ENCODE measurements around the gene ELAPOR1. TPM values are rescaled to one million over a fixed set of nuclear protein-coding genes. Genes with fewer than 3 reads are reported as not detected.

ELAPOR1 gene
- total and polyA plus RNA-seq, 9 of the 15 experiments (the other 6 are each of a cell fraction or from before 2014, with no cell fraction given), result 0.07 to 1.2 (median 0.18) TPM

DNA sequence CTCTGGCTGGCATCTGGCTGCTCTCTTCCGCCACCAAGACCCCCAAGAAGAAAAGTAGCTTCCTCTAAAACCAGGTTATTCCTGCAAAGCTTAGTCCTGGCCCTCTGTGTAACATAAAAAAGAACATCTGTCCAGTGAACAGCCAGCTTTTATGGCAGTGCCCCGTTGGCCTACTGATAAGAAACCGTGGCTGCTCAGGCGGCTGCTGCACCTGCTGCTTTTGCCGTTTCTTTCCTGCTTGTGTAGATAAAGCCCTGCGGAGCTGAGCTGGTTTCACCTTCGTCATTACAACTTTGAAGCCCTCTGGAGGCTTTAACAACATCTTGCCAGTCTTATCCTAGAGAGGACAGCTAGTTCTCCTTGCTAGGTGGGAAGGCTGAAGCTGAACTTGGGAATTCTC lies 20.5 kb downstream of the ELAPOR1 start (continued):
- TF ChIP-seq BRD9 (IDR thresholded peaks at IDR 0.05; ENCODE audit: low read depth, partially characterized antibody), result no peak
- TF ChIP-seq CSDE1 (IDR thresholded peaks at IDR 0.05), result no peak
- no peak for TF ChIP-seq SLC30A9 (CRISPR knock-in tag; IDR thresholded peaks at IDR 0.05)
- TF ChIP-seq GTF2F1 (IDR thresholded peaks at IDR 0.05; ENCODE audit: low read depth, low read length), result no peak
- TF ChIP-seq MAFK (IDR thresholded peaks at IDR 0.05; ENCODE audit: low read length), result no peak
- peak; percentile 57; the same call in 1 of the 2 replicates for TF ChIP-seq GATAD2B (IDR thresholded peaks at IDR 0.05; ENCODE audit: borderline replicate concordance)
- TF ChIP-seq KDM1A (IDR thresholded peaks at IDR 0.05), result peak; percentile 75 to 84
- TF ChIP-seq ETV5 (CRISPR knock-in tag; IDR thresholded peaks at IDR 0.05; ENCODE audit: low read depth), result no peak; the same call in 1 of the 2 replicates
- no peak for TF ChIP-seq SIN3A (IDR thresholded peaks at IDR 0.05; ENCODE audit: borderline replicate concordance in 2 of 2, control insufficient read depth in 1 of 2, low read depth in 2 of 2, low read length in 2 of 2)
- no peak for TF ChIP-seq HDAC6 (IDR thresholded peaks at IDR 0.05; ENCODE audit: low read depth, low read length)
- no peak for TF ChIP-seq NUFIP1 (IDR thresholded peaks at IDR 0.05; ENCODE audit: partially characterized antibody)
- no peak for TF ChIP-seq CBX8 (IDR thresholded peaks at IDR 0.05; ENCODE audit: borderline replicate concordance, extremely low read depth, low read depth, low read length, poor library complexity, severe bottlenecking)
- no peak for TF ChIP-seq PURB (CRISPR knock-in tag; IDR thresholded peaks at IDR 0.05; ENCODE audit: low read depth)
- no peak for TF ChIP-seq ZNF263 (CRISPR knock-in tag; IDR thresholded peaks at IDR 0.05; ENCODE audit: borderline replicate concordance)
- no peak for TF ChIP-seq ZNF507 (tag; conservative IDR thresholded peaks at IDR 0.05)
- peak; percentile 98 for TF ChIP-seq POLR2AphosphoS5 (IDR thresholded peaks at IDR 0.05; ENCODE audit: control insufficient read depth, insufficient read depth, low read depth, low read length)
- TF ChIP-seq ZNF12 (CRISPR knock-in tag; IDR thresholded peaks at IDR 0.05), result no peak
- no peak for TF ChIP-seq BRD4 (IDR thresholded peaks at IDR 0.05)
- TF ChIP-seq, protein P1, sequence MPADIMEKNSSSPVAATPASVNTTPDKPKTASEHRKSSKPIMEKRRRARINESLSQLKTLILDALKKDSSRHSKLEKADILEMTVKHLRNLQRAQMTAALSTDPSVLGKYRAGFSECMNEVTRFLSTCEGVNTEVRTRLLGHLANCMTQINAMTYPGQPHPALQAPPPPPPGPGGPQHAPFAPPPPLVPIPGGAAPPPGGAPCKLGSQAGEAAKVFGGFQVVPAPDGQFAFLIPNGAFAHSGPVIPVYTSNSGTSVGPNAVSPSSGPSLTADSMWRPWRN (IDR thresholded peaks at IDR 0.05; ENCODE audit: low read depth), result 0 out of 2 replicates have a peak, but pooled peaks have one; percentile 33
- no peak for TF ChIP-seq ELF1 (tag; IDR thresholded peaks at IDR 0.05)
- TF ChIP-seq MTA3 (IDR thresholded peaks at IDR 0.05; ENCODE audit: borderline replicate concordance), result peak; percentile 79; the same call in 1 of the 2 replicates
- TF ChIP-seq, protein P2, sequence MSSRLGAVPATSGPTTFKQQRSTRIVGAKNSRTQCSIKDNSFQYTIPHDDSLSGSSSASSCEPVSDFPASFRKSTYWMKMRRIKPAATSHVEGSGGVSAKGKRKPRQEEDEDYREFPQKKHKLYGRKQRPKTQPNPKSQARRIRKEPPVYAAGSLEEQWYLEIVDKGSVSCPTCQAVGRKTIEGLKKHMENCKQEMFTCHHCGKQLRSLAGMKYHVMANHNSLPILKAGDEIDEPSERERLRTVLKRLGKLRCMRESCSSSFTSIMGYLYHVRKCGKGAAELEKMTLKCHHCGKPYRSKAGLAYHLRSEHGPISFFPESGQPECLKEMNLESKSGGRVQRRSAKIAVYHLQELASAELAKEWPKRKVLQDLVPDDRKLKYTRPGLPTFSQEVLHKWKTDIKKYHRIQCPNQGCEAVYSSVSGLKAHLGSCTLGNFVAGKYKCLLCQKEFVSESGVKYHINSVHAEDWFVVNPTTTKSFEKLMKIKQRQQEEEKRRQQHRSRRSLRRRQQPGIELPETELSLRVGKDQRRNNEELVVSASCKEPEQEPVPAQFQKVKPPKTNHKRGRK (tag; IDR thresholded peaks at IDR 0.05), result no peak
- 0 out of 2 replicates have a peak, but pooled peaks have one; percentile 18 for TF ChIP-seq TOE1 (IDR thresholded peaks at IDR 0.05; ENCODE audit: borderline replicate concordance)
- no peak for TF ChIP-seq TOE1 (CRISPR knock-in tag; IDR thresholded peaks at IDR 0.05; ENCODE audit: borderline replicate concordance, low read depth)
- peak; percentile 88 for TF ChIP-seq ZNF766 (CRISPR knock-in tag; conservative IDR thresholded peaks at IDR 0.05)
- no peak for TF ChIP-seq ZNF133 (CRISPR knock-in tag; IDR thresholded peaks at IDR 0.05)
- TF ChIP-seq HDAC1 (IDR thresholded peaks at IDR 0.05), result peak; percentile 36 to 70; a peak in 2 of 4 replicates
- TF ChIP-seq RFX5 (IDR thresholded peaks at IDR 0.05; ENCODE audit: low read depth, low read length), result no peak
- TF ChIP-seq MECOM (CRISPR knock-in tag; IDR thresholded peaks at IDR 0.05), result 0 out of 2 replicates have a peak, but pooled peaks have one; percentile 22
- TF ChIP-seq DDX20 (tag; IDR thresholded peaks at IDR 0.05; ENCODE audit: low read depth), result no peak

Measured in K562 (cell line).